Karpas-422 (cell line): ENCODE results near the gene GLDC. TPM values are rescaled to one million over a fixed set of nuclear protein-coding genes. Genes with fewer than 3 reads are reported as not detected.

Experiments used
- DNase-seq: peaks from one replicate; pipeline ENCODE4 v3.0.0-alpha.2; 2015
- H2AFZ ChIP-seq: fragments of 200-600 bp; sonication (generic); 2 replicates; pipeline ENCODE4 v1.6.1; 2014; ENCODE audit warnings: antibody characterized with exemption, low read length, mixed read lengths
- H3K27ac ChIP-seq: fragments of 200-600 bp; sonication (generic); 2 replicates; pipeline ENCODE4 v1.5.1; 2014; ENCODE audit warnings: mild to moderate bottlenecking, low read length, moderate library complexity
- H3K27me3 ChIP-seq: fragments of 200-600 bp; sonication (generic); 2 replicates; pipeline ENCODE4 v1.6.1; 2014; ENCODE audit warnings: low read length, mixed read lengths
- H3K36me3 ChIP-seq: fragments of 200-600 bp; sonication (generic); 2 replicates; pipeline ENCODE4 v1.6.1; 2014; ENCODE audit warnings: low read length, mixed read lengths; ENCODE audit not compliant: insufficient read depth
- H3K4me1 ChIP-seq: fragments of 200-600 bp; sonication (generic); 2 replicates; pipeline ENCODE4 v1.6.1; 2014; ENCODE audit warnings: mild to moderate bottlenecking, low read length, mixed read lengths
- H3K4me2 ChIP-seq: fragments of 200-600 bp; sonication (generic); 2 replicates; pipeline ENCODE4 v1.6.1; 2014; ENCODE audit warnings: low read length, low read depth, mild to moderate bottlenecking; ENCODE audit not compliant: poor library complexity, severe bottlenecking
- H3K4me3 ChIP-seq: fragments of 200-600 bp; sonication (generic); 2 replicates; pipeline ENCODE4 v1.5.1; 2014; ENCODE audit warnings: mild to moderate bottlenecking, antibody characterized with exemption, low read length, mixed read lengths
- H3K79me2 ChIP-seq: fragments of 200-600 bp; sonication (generic); 2 replicates; pipeline ENCODE4 v1.6.1; 2014; ENCODE audit warnings: mild to moderate bottlenecking, low read length, mixed read lengths
- H3K9ac ChIP-seq: fragments of 200-600 bp; sonication (generic); 2 replicates; pipeline ENCODE4 v1.6.0; 2014; ENCODE audit warnings: low read length
- H3K9me2 ChIP-seq: fragments of 200-600 bp; sonication (generic), shearing (Covaris generic); replicated peaks from 2 replicates; pipeline ENCODE4 v1.6.0; 2014; ENCODE audit warnings: mild to moderate bottlenecking, low read length, moderate library complexity; ENCODE audit not compliant: insufficient read depth
- H3K9me3 ChIP-seq: fragments of 300-700, 200-600 bp; sonication (generic); 2 replicates; pipeline ENCODE4 v1.6.1; 2014; ENCODE audit warnings: low read length, mixed read lengths
- H4K20me1 ChIP-seq: fragments of 200-600 bp; sonication (generic); 2 replicates; pipeline ENCODE4 v1.6.1; 2014; ENCODE audit warnings: mild to moderate bottlenecking, antibody characterized with exemption, low read length, low read depth; ENCODE audit not compliant: insufficient read depth
- total RNA-seq: library from RNA; depleted of rRNA; stranded (reverse); fragments of >200 nt; shearing (Covaris generic); gene quantifications from 2 replicates; pipeline ENCODE4 v1.2.3, GENCODE V29; 2014; ENCODE audit warnings: low replicate concordance

GLDC gene
- total RNA-seq, 1 experiment from 2014 or later, result not detected

- no peaks in the 10 kb centered on the region for H3K9me3 ChIP-seq
- no peaks in the 10 kb centered on the region for H3K27me3 ChIP-seq
- no peaks in the 10 kb centered on the region for H4K20me1 ChIP-seq
- no peak overlapping the region for H3K9ac ChIP-seq
- DNase-seq, result no peak
- no peaks in the 10 kb centered on the region for H3K79me2 ChIP-seq
- no peaks in the 10 kb centered on the region for H3K9me2 ChIP-seq
- no peaks in the 10 kb centered on the region for H3K36me3 ChIP-seq
- no peaks in the 10 kb centered on the region for H3K4me1 ChIP-seq
- no peak overlapping the region for H2AFZ ChIP-seq
- H3K4me3 ChIP-seq, result no peak overlapping the region
- H3K4me2 ChIP-seq, result no peak overlapping the region
- H3K27ac ChIP-seq, result no peak overlapping the region
Measured at GRCh38 chr9:6639622-6640021, 5.9 kb downstream of the GLDC start.

- H3K9ac ChIP-seq, result no peak overlapping the region
- no peaks in the 10 kb centered on the region for H4K20me1 ChIP-seq
- H2AFZ ChIP-seq, result no peak overlapping the region
- H3K4me1 ChIP-seq, result no peaks in the 10 kb centered on the region
- H3K9me2 ChIP-seq, result no peaks in the 10 kb centered on the region
- no peaks in the 10 kb centered on the region for H3K36me3 ChIP-seq
- H3K79me2 ChIP-seq, result no peaks in the 10 kb centered on the region
- no peaks in the 10 kb centered on the region for H3K9me3 ChIP-seq
- H3K4me2 ChIP-seq, result no peak overlapping the region
- H3K27me3 ChIP-seq, result no peaks in the 10 kb centered on the region
- H3K27ac ChIP-seq, result no peak overlapping the region
- H3K4me3 ChIP-seq, result no peak overlapping the region
- no peak for DNase-seq
Measured at GRCh38 chr9:6634444-6634843, 11.1 kb downstream of the GLDC start.

GRCh38 chr9:6633378-6633777 is 12.2 kb downstream of the GLDC start:
- Histone ChIP-seq H4K20me1 (no peaks in the 10 kb centered on the region), H2AFZ (no peak overlapping the region), H3K4me2 (no peak overlapping the region), H3K9me3 (no peaks in the 10 kb centered on the region), H3K4me1 (no peaks in the 10 kb centered on the region), H3K36me3 (no peaks in the 10 kb centered on the region), H3K9ac (no peak overlapping the region), H3K4me3 (no peak overlapping the region), H3K27ac (no peak overlapping the region), H3K9me2 (no peaks in the 10 kb centered on the region), H3K79me2 (no peaks in the 10 kb centered on the region), H3K27me3 (no peaks in the 10 kb centered on the region)
- no peak for DNase-seq

GRCh38 chr9:6632516-6633183 is 12.9 kb downstream of the GLDC start:
- Histone ChIP-seq H3K4me2 (no peak overlapping the region), H2AFZ (no peak overlapping the region)
- DNase-seq, result no peak

GRCh38 chr9:6631207-6631512 is 14.4 kb downstream of the GLDC start:
- no peak for DNase-seq
- H3K4me3 ChIP-seq, result no peak overlapping the region
- H3K79me2 ChIP-seq, result no peaks in the 10 kb centered on the region
- H3K9me2 ChIP-seq, result no peaks in the 10 kb centered on the region
- H4K20me1 ChIP-seq, result no peaks in the 10 kb centered on the region
- no peaks in the 10 kb centered on the region for H3K4me1 ChIP-seq
- no peak overlapping the region for H3K27ac ChIP-seq
- no peaks in the 10 kb centered on the region for H3K36me3 ChIP-seq
- H3K9me3 ChIP-seq, result no peaks in the 10 kb centered on the region
- H3K9ac ChIP-seq, result no peak overlapping the region
- no peaks in the 10 kb centered on the region for H3K27me3 ChIP-seq
- no peak overlapping the region for H3K4me2 ChIP-seq
- no peak overlapping the region for H2AFZ ChIP-seq

More at GRCh38 chr9:6632516-6633183, 12.9 kb downstream of the GLDC start:
- Histone ChIP-seq H3K9ac (no peak overlapping the region), H3K79me2 (no peaks in the 10 kb centered on the region), H3K27me3 (no peaks in the 10 kb centered on the region), H3K36me3 (no peaks in the 10 kb centered on the region), H3K27ac (no peak overlapping the region), H3K9me2 (no peaks in the 10 kb centered on the region), H3K4me3 (no peak overlapping the region), H3K4me1 (no peaks in the 10 kb centered on the region), H4K20me1 (no peaks in the 10 kb centered on the region), H3K9me3 (no peaks in the 10 kb centered on the region)

- H3K9ac ChIP-seq, result no peak overlapping the region
- no peak overlapping the region for H3K27ac ChIP-seq
- H3K4me3 ChIP-seq, result no peak overlapping the region
- no peak overlapping the region for H2AFZ ChIP-seq
- no peaks in the 10 kb centered on the region for H3K9me3 ChIP-seq
- H3K27me3 ChIP-seq, result no peaks in the 10 kb centered on the region
- H3K4me2 ChIP-seq, result no peak overlapping the region
- no peaks in the 10 kb centered on the region for H4K20me1 ChIP-seq
- DNase-seq, result no peak
- H3K36me3 ChIP-seq, result no peaks in the 10 kb centered on the region
- H3K9me2 ChIP-seq, result no peaks in the 10 kb centered on the region
- no peaks in the 10 kb centered on the region for H3K4me1 ChIP-seq
- H3K79me2 ChIP-seq, result no peaks in the 10 kb centered on the region
Measured at GRCh38 chr9:6630502-6631206, 14.9 kb downstream of the GLDC start.

GRCh38 chr9:6628704-6629103 is 16.8 kb downstream of the GLDC start:
- H3K4me3 ChIP-seq, result no peak overlapping the region
- no peaks in the 10 kb centered on the region for H3K4me1 ChIP-seq
- no peaks in the 10 kb centered on the region for H3K9me3 ChIP-seq
- no peak for DNase-seq
- H2AFZ ChIP-seq, result no peak overlapping the region
- no peak overlapping the region for H3K9ac ChIP-seq
- no peak overlapping the region for H3K27ac ChIP-seq
- H3K9me2 ChIP-seq, result no peaks in the 10 kb centered on the region
- no peaks in the 10 kb centered on the region for H4K20me1 ChIP-seq
- no peaks in the 10 kb centered on the region for H3K27me3 ChIP-seq
- H3K36me3 ChIP-seq, result no peaks in the 10 kb centered on the region
- no peak overlapping the region for H3K4me2 ChIP-seq
- no peaks in the 10 kb centered on the region for H3K79me2 ChIP-seq

- Histone ChIP-seq H4K20me1 (no peaks in the 10 kb centered on the region), H3K9ac (no peak overlapping the region), H3K27ac (no peak overlapping the region), H3K36me3 (no peaks in the 10 kb centered on the region), H3K79me2 (no peaks in the 10 kb centered on the region), H3K9me3 (no peaks in the 10 kb centered on the region), H3K9me2 (no peaks in the 10 kb centered on the region), H3K27me3 (no peaks in the 10 kb centered on the region), H3K4me1 (no peaks in the 10 kb centered on the region), H3K4me3 (no peak overlapping the region), H2AFZ (no peak overlapping the region), H3K4me2 (no peak overlapping the region)
- no peak for DNase-seq
Measured at GRCh38 chr9:6625363-6625762, 20.2 kb downstream of the GLDC start.
